Left ventricle myocardium inferior (tissue), 1 donor: ENCODE results near the gene PCIF1. TPM values are rescaled to one million over a fixed set of nuclear protein-coding genes. Genes with fewer than 3 reads are reported as not detected.
"Not testable (repeated sequence)": the region's sequence is repeated elsewhere in the genome, so short reads cannot be mapped to it uniquely, and the experiment has no call there.

Experiments
- DNase-seq: peaks from one replicate; pipeline ENCODE4 v3.0.0-alpha.2; 2020
- H3K27ac ChIP-seq: fragments of 200-600 bp; replicated peaks from 2 replicates; pipeline ENCODE4 v1.8.0; 2021
- H3K27me3 ChIP-seq: fragments of 200-600 bp; 2 replicates; pipeline ENCODE4 v1.8.0; 2021; ENCODE audit warnings: low read depth
- H3K36me3 ChIP-seq: fragments of 200-600 bp; 2 replicates; pipeline ENCODE4 v1.8.0; 2021
- H3K4me1 ChIP-seq: fragments of 200-600 bp; 2 replicates; pipeline ENCODE4 v1.8.0; 2021
- H3K4me3 ChIP-seq: fragments of 200-600 bp; 2 replicates; pipeline ENCODE4 v1.8.0; 2021; ENCODE audit warnings: mild to moderate bottlenecking, moderate library complexity
- H3K9me3 ChIP-seq: fragments of 200-600 bp; replicated peaks from 2 replicates; pipeline ENCODE4 v1.8.0; 2021
- CTCF ChIP-seq: fragments of 200-600 bp; IDR thresholded peaks from 2 replicates; pipeline ENCODE4 v1.8.0; 2021; ENCODE audit warnings: antibody characterized with exemption, mild to moderate bottlenecking, borderline replicate concordance
- intact Hi-C: fragments of 100-400 bp; cut with micrococcal nuclease; formaldehyde crosslinking; loops from one replicate; pipeline ENCODE4 v1.11.0; 2022
- total RNA-seq: library from RNA; stranded (reverse); fragmentation: NEBNext Ultra II Directional; extraction: Animal tissue kit (Norgen Biotek cat#: 25700); gene quantifications from one replicate; pipeline ENCODE4 v1.2.1, GENCODE V29; 2021
- donor health status: DM: no; HTN: yes; CAD: no; lungs with severe emphysema.

PCIF1 gene
- total RNA-seq, 1 donor from 2014 or later: 21.9 TPM

GRCh38 chr20:45994761-45995493 lies 60.4 kb downstream of the PCIF1 start:
- no peak for TF ChIP-seq CTCF
- DNase-seq: no peak
- Histone ChIP-seq H3K27me3 (peaks cover 96% of the 10 kb centered on the region), H3K27ac (no peak overlapping the region), H3K36me3 (no peaks in the 10 kb centered on the region), H3K4me1 (no peaks in the 10 kb centered on the region), H3K9me3 (no peaks in the 10 kb centered on the region), H3K4me3 (no peak overlapping the region)
- intact Hi-C loops: no loop called here

GRCh38 chr20:45995495-45996097 lies 61.1 kb downstream of the PCIF1 start:
- H3K9me3 ChIP-seq, H3K27ac ChIP-seq, DNase-seq, H3K4me3 ChIP-seq, H3K36me3 ChIP-seq, intact Hi-C loops, H3K4me1 ChIP-seq: not testable (repeated sequence)
- peaks cover 96% of the 10 kb centered on the region for H3K27me3 ChIP-seq

GRCh38 chr20:45997187-45997586 lies 62.7 kb downstream of the PCIF1 start:
- Histone ChIP-seq H3K9me3 (no peaks in the 10 kb centered on the region), H3K36me3 (no peaks in the 10 kb centered on the region), H3K4me3 (no peak overlapping the region), H3K27ac (no peak overlapping the region), H3K27me3 (peaks cover 96% of the 10 kb centered on the region), H3K4me1 (peaks cover 8% of the 10 kb centered on the region)
- no peak for DNase-seq
- TF ChIP-seq CTCF: no peak
- intact Hi-C loops: no loop called here

Other genes starting within 250 kb of the PCIF1 start
- gene WFDC13, start 232.6 kb upstream of the PCIF1 start, total RNA-seq: not detected
- not detected for gene WFDC10B, start 229.7 kb upstream of the PCIF1 start, total RNA-seq
- not detected for gene SPINT4, start 212.3 kb upstream of the PCIF1 start, total RNA-seq
- gene WFDC3, start 142.8 kb upstream of the PCIF1 start, total RNA-seq: 0.55 TPM
- 22.2 TPM for gene DNTTIP1, start 142.7 kb upstream of the PCIF1 start, total RNA-seq
- gene UBE2C, start 122.0 kb upstream of the PCIF1 start, total RNA-seq: 0.91 TPM
- gene TNNC2, start 107.4 kb upstream of the PCIF1 start, total RNA-seq: 0.33 TPM
- gene SNX21, start 100.9 kb upstream of the PCIF1 start, total RNA-seq: 24.7 TPM
- gene ACOT8, start 77.3 kb upstream of the PCIF1 start, total RNA-seq: 32.1 TPM
- 2.0 TPM for gene ZSWIM3, start 77.1 kb upstream of the PCIF1 start, total RNA-seq
- 11.2 TPM for gene ZSWIM1, start 53.5 kb upstream of the PCIF1 start, total RNA-seq
- 2.4 TPM for gene SPATA25, start 47.1 kb upstream of the PCIF1 start, total RNA-seq
- 7.6 TPM for gene NEURL2, start 43.5 kb upstream of the PCIF1 start, total RNA-seq
- 116 TPM for gene CTSA, start 43.3 kb upstream of the PCIF1 start, total RNA-seq
- 84.1 TPM for gene PLTP, start 22.5 kb upstream of the PCIF1 start, total RNA-seq
- 8.1 TPM for gene ZNF335, start 37.5 kb downstream of the PCIF1 start, total RNA-seq
- 0.58 TPM for gene MMP9, start 74.2 kb downstream of the PCIF1 start, total RNA-seq
- not detected for gene SLC12A5, start 94.5 kb downstream of the PCIF1 start, total RNA-seq
- gene NCOA5, start 155.3 kb downstream of the PCIF1 start, total RNA-seq: 16.5 TPM
- gene CD40, start 183.6 kb downstream of the PCIF1 start, total RNA-seq: 6.8 TPM